Activated naive CD8-positive, alpha-beta T cell treated with anti-CD3 and anti-CD28 coated beads, Interleukin-2, amount 50 U/mL, for 24 hours (primary cell): Measurements from ENCODE around the gene BTBD3.

Experiments used
- ATAC-seq: fragments of 150-1000 bp; cut with Tn5 transposase; one replicate; pipeline ENCODE4 v1.10.0; 2021
- DNase-seq: peaks from one replicate; pipeline ENCODE4 v3.0.0; 2021
- H3K27ac Mint-ChIP-seq: one replicate; pipeline ENCODE4 v1.8.0; 2021; ENCODE audit warnings: mild to moderate bottlenecking, mixed read lengths
- H3K27me3 Mint-ChIP-seq: one replicate; pipeline ENCODE4 v1.8.0; 2021; ENCODE audit warnings: mixed read lengths
- H3K36me3 Mint-ChIP-seq: one replicate; pipeline ENCODE4 v1.8.0; 2021; ENCODE audit warnings: low read depth, mixed read lengths
- H3K4me1 Mint-ChIP-seq: one replicate; pipeline ENCODE4 v1.8.0; 2021; ENCODE audit warnings: mixed read lengths
- H3K4me3 Mint-ChIP-seq: one replicate; pipeline ENCODE4 v1.8.0; 2021; ENCODE audit warnings: mild to moderate bottlenecking, moderate library complexity, mixed read lengths
- H3K9me3 Mint-ChIP-seq: one replicate; pipeline ENCODE4 v1.8.0; 2021; ENCODE audit warnings: mixed read lengths

Gene BTBD3

DNA sequence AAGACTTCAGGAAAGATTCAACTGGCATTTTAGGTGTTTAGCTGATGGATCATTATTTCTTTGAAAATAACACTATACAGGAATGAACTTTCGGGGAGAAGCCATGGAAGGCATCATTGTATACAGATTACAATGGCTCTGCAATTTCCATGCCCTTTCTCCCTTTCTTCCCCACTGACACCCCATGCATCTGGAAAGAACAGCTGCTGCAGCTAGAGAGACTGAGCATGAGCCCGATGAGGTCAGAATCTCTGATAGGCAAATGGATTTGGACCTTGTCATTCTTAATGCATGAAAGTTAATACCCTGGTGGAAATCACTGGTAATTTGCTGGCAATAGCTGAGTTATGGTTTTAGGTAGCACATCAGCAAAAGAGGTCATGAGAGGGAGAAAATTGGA, 54.8 kb downstream of the BTBD3 start:
- H3K36me3 Mint-ChIP-seq: no peaks in the 10 kb centered on the region

More for the DNA sequence above, 54.8 kb downstream of the BTBD3 start:
- no peak overlapping the region for H3K27ac Mint-ChIP-seq
- peaks cover 7% of the 10 kb centered on the region for H3K9me3 Mint-ChIP-seq
- no peaks in the 10 kb centered on the region for H3K27me3 Mint-ChIP-seq
- ATAC-seq: no peak
- no peaks in the 10 kb centered on the region for H3K4me1 Mint-ChIP-seq
- H3K4me3 Mint-ChIP-seq: no peak overlapping the region
- no peak for DNase-seq
